Stromal cell of bone marrow (primary cell): ENCODE data around the gene GIMAP4.
"Not testable (repeated sequence)": the region's sequence is repeated elsewhere in the genome, so short reads cannot be mapped to it uniquely, and the experiment has no call there.

Source experiments
- DNase-seq: peaks from one replicate; pipeline ENCODE4 v3.0.0-alpha.2; 2012; ENCODE audit warnings: low read depth

The GIMAP4 gene

DNA sequence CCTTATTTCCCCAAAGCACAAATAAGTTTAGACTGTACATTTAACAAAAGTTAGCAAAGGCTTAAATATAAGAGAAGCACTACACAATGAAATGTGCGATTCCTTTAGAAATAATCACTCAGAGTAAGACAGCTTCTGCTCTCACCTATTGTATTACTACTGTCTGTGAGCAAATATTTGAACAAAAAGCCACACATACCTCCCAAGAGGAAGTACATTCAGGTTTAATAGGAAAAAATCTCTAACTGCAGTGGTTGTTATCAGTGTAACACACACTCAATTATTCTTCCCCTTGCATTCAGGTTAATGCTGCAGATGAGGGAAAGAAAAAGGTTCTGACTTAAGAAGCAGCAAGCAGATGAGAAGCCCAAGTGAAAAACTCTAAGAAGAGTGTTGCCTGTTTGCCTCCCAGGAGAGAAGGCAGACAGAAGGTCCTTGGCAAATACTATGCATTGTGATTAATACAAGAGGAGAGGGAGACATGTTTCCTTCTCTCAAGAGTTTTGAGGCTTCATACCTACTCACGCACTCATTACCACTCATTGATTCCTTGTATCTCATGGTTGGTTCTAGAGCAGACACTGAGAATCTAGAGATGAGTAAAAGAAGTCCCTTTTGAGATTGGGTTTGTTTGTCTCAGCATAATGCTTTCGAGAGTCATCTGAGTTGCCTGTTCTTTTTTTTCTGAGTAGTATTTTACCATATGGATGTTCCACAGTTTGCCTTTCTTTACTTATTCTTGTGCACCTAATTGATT lies 13.6 kb downstream of the GIMAP4 start:
- no peak for DNase-seq

DNA sequence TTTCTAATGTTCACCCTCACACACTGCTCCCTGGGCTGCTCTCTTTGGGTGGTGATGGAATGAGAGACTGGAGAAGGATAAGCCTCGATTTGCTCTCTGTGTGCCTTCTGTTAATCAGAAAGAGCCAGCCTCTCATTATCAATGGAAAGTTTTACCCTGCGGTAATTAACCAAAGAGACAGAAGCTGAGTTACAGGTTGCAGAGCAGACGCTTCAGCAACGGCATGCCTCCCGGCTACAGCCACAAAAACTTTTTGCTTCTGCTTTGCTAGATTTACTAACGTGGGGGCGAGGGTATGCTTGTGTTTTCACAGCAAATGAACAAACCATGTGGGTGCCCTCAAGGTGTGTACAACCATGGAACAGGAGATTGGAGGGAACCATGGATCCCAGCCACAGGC lies 18.0 kb downstream of the GIMAP4 start:
- DNase-seq: no peak

DNA sequence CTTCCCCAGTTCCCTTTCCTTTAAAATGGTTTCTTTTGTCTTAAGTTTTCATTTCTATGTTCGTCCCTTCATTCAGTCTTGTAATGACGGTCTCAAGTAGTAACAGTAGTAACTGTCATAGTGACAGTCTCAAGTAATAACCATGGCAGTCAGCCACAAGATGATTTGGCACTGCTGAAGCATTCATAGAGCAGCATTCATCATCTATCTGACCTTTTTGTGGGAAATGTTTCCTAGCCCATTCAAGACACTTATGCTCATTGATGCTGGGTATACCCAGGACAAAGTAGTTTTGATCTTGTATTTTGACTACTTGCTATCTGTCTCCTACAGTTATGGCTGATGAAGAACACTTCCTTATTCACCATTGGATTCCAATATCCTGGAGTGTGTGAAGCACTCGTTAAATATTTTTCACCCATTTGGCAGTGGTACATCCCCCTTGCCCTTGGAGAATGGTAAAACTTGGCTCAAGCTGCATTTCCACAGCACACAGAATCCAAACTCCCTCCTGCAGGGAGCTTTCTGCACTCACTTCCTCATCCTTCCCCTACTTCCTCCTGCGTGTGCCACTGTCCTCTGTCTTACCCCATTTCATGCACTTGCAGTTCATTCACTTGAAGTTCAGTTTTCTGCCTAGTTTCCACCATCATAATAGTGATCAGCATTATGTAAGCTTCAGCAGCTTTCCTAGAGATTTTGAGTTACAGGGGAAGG lies 19.0 kb downstream of the GIMAP4 start:
- no peak for DNase-seq

DNA sequence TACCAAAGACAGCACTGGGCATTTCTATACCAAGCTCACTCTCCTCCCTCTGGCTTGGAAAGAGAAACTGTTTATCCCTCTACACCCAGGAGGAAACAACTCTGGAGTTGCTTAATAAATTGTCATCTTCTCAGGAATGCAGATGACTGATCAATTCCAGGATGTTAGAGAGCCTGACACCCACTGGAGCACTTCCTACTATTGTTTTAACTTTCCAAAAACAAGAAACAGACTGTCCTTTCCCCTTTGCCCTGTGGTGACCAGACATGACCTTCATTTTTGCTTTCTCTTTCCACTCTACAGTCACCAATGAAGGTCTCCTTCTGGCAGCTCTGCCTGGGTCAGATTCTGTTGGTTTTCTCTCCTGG lies 19.6 kb downstream of the GIMAP4 start:
- DNase-seq: no peak

DNA sequence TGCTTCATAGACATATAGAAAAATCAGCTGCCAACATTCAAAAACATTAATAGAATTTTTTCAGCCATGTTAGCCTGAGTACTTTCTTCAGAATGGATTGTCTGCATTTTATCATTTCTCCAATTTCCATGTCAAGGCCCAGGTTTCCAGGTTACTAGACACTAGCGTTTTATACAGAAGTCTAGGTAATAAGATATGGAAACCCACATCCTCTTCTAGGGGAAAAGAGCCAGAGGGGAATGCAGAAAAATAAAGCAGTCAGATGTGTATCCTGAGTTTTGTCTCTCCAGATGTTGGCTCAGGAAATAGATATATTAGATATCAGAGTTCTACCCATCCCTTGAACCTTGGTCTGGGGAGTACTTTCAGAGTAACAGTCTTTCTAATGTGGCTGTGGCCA lies 20.4 kb downstream of the GIMAP4 start:
- DNase-seq: no peak

DNA sequence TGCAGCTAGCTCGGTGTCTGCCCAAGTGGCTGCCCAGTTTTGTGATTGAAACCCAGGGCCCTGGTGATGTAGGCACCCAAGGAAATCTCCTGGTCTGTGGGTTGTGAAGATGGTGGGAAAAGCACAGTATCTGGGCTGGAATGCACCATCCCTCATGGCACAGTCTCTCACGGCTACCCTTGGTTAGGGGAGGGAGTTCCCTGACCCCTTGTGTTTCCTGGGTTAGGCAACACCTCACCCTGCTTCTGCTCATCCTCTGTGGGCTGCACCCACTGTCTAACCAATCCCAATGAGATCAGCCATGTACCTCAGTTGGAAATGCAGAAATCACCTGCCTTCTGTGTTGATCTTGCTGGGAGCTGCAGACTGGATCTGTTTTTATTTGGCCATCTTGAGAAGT lies 27.6 kb downstream of the GIMAP4 start:
- DNase-seq: no peak

DNA sequence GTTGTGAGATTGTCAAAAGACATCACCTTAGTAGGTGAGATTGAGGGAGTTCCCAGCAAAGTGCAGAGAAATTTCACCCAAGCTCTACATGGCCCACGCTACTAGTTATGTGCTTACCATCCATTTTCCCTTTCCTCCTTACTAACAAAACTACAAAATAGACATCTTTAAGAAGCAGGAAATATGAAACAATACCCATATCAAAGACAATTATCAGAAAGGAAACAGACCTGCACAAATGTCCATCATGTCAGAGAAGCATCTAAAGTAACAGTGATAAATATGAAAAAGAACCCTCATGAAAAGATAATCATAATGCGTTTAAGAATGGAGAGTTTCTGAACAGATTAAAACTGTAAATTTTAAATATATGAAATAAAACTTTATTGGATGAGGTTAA lies 28.2 kb downstream of the GIMAP4 start:
- no peak for DNase-seq

DNA sequence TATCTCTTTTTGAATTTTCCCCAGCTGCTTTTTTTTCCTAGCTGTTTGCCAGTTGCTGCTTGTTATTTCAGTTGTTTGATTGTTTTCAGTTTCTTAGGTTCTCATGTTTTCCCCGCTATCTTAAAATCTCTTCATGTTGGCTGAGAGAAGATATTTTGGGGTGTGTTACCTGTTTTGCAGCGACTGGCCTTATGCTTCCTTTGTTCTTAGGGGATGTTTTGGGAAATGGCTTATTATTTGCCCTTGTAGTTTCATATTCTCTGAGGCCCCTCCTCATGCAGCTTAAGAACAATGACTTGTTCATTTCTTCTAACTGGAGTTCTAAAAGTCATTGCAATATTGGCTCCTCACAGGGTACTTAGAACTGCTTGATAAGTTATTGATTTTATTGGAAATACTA lies 36.4 kb downstream of the GIMAP4 start:
- DNase-seq: not testable (repeated sequence)

DNA sequence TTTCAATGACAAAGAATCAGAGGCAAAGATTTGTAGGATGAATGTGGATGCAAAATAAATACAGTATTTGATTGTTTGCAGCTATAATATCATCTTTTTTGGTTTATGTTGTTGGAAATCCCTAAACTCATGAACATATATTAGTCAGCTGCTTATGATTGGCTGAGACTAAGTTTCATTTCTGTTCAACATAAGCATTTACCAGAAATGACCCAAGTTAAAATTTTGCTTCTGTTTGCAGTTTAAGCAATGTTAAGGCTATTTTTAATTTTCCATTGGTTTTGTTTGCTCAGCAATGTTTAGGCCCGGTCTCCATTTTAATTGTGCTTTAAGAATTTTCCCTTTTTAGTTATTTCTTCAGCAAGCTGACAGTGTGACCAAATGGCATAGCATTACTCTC lies 43.0 kb downstream of the GIMAP4 start:
- no peak for DNase-seq

DNA sequence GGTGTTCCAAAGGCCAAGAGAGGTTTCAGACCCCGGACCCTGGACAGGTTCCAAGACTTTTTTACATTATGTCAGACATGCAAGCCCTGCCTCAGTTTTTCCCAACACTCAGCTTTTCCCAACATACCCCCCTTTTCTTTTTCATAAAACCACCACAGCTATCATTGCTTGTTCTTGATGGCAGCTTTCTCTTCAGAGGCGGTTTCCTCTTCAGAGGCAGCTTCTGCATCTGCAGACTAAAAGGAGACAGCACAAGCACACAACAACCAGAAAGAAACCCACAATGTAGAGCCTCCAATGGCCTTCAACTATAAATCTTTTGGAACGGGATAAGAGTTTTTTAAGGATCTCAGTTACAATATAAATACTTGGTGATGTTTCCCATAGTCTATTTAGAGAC lies 45.7 kb downstream of the GIMAP4 start:
- no peak for DNase-seq

DNA sequence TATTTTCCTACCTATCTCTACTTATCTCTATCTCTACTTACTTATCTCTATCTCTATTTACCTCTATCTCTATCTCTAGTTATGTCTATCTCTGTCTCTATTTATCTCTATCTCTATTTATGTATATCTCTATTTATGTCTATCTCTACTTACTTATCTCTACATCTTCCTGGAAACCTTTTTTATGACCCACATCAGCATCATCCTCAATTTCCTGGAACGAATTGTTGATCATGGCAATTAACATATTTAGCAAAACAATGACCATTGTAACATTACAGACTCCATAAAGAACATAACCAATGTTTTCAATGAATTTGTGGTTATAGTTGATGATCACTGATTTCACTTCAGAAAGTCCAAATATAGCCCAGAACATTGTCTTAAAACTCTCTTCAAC lies 46.7 kb downstream of the GIMAP4 start:
- DNase-seq: no peak

DNA sequence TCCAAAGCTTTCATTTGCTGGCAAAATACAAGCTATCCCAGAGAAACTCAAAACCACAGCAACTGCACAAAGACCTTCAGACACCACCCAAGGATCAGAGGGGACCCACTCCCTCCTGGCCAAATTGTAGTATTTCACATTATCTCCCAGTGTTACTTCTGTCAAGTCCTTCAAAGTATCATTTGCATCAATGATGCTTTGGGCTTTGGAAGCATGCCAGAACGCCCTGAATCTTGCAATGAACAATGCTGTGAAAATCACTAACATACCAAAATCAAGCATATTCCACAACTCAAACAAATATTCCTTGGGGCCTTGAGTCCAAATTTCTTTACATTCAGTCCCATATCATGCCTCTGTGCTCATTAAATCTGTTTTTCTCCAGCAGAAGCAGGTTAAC lies 47.2 kb downstream of the GIMAP4 start:
- not testable (repeated sequence) for DNase-seq

DNA sequence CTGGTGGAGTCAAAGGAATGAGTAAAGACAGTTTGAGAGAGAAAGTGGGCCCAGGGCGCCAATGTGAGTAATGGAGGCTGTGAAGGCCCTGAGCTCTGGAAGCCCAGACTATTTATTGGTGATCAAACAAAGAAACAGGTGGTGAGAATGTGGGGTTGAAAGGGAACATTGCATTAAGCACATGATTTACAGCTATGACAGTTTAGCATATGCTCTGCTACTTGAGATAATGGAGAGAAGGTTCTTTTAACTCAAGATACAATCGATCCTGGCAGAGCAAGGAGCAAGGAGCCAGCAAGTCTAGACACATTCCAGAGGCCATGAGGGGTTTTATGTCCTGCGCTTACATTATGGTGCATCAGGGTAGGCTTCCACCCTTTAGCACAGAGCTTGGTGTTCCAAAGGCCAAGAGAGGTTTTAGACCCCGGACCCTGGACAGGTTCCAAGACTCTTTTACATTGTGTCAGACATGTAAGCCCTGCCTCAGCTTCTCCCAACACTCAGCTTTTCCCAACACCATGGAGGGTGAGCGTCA lies 48.1 kb downstream of the GIMAP4 start:
- DNase-seq: not testable (repeated sequence)

DNA sequence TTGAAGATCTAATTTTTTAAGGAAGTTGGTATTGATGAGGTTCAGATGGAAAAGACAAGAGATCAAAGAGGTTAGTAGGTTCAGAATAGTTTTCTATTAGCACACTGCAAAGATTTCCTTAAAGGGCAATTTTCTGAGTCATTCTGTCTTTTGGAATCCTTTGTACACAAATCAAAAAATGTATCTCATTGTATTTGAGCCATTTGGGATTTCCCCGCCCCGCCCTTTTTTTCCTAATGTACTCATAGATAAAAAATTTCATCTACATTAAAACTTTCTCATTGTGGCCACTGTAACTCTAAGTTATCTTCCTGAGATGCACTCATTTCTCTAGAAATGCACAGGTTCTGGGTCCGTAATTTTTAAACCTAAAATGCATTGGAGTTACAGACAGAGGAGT lies 52.9 kb downstream of the GIMAP4 start:
- DNase-seq: no peak

DNA sequence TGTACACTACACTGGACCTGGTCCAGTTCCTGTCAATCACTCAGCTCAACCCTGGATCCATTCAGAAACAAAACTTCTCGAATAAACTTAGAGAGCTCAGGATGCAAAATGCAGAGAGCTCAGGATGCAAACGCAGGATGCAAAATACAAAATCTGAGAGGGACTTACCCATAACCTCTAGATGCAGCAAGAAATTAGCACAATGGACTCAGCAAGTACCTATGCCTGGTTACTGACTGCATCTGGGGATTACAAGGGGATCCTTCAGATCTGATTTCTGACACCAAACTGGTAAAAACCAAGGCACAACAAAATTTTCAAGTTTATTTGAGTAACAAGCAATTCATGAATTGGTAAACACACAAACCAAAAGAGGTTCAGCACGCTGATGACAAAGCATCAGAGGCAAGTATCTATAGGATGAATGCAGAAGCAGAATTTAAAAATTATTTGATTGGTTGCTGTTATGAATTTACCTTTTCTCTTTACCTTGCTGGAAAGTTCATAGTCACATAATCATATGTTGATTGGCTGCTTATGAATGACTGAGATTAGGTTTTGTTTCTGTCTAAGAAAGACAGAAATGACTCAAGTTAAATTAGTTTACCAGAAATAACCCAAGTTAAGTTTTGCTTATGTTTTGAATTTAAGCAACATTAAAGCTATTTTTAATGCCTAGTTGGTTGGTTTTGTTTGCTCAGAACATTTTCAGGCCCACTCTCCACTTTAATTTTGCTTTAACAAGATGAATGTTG lies 53.6 kb downstream of the GIMAP4 start:
- no peak for DNase-seq

DNA sequence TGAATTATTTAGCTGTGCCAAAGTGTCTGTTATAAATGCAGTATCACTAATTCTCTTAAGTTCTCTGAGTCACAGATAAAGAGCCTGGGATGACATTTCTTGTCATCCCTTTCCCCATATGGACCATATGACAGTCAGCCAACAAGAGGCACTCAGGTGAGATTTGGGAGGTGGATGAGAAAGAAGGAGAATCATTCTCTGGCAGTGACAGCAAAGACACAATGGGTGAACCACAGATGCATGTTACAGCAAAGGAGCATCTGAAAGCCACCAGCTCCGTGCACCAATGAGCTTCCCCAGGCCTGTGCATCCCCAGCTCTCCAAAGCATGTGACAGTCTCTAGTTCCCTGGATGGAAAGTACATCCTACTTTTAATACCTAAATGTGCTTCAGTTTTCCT lies 54.2 kb downstream of the GIMAP4 start:
- DNase-seq: no peak
